Neutrophil (primary cell): ENCODE results near the gene UST.
"Not testable (repeated sequence)": the region's sequence is repeated elsewhere in the genome, so short reads cannot be mapped to it uniquely, and the experiment has no call there.

Experiments used
- H3K27ac ChIP-seq: fragments of 200-600 bp; sonication (generic); 2 replicates; pipeline ENCODE4 v1.5.1; 2016; ENCODE audit warnings: mild to moderate bottlenecking, moderate library complexity
- H3K27me3 ChIP-seq: fragments of 200-600 bp; sonication (generic); 2 replicates; pipeline ENCODE4 v1.6.0; 2016; ENCODE audit warnings: mild to moderate bottlenecking
- H3K36me3 ChIP-seq: fragments of 200-600 bp; sonication (generic); 2 replicates; pipeline ENCODE4 v1.5.1; 2017
- H3K4me1 ChIP-seq, 2 experiments: fragments of 200-600 bp in 1 of 2; sonication (generic) in 1 of 2; 1 replicate in 1 of 2; 2 replicates in 1 of 2; pipeline versions ENCODE4 v1.5.1 to v1.6.1; 2013 to 2016; ENCODE audit warnings: low read depth in 1 of 2, low read length in 1 of 2, mild to moderate bottlenecking in 1 of 2, moderate library complexity in 1 of 2; ENCODE audit not compliant: control insufficient read depth in 1 of 2, insufficient read depth in 1 of 2
- H3K4me3 ChIP-seq, 2 experiments: fragments of 200-600 bp in 1 of 2; sonication (generic) in 1 of 2; 1 replicate in 1 of 2; 2 replicates in 1 of 2; pipeline ENCODE4 v1.5.1; 2013 to 2016; ENCODE audit warnings: low read depth in 1 of 2, low read length in 1 of 2, mild to moderate bottlenecking in 1 of 2, moderate library complexity in 1 of 2
- H3K9me3 ChIP-seq: fragments of 200-600 bp; sonication (generic); 2 replicates; pipeline ENCODE4 v1.5.1; 2016
- CTCF ChIP-seq: fragments of 200-600 bp; sonication (generic); IDR thresholded peaks from 2 replicates; pipeline ENCODE4 v1.5.1; 2016; ENCODE audit warnings: antibody characterized with exemption

UST gene

GRCh38 chr6:149094934-149095351 lies 348.1 kb downstream of the UST start:
- Histone ChIP-seq H3K4me1 (no peaks in the 10 kb centered on the region), H3K36me3 (no peaks in the 10 kb centered on the region), H3K27me3 (no peaks in the 10 kb centered on the region), H3K27ac (no peak overlapping the region), H3K4me3 (no peak overlapping the region), H3K9me3 (no peaks in the 10 kb centered on the region)
- no peak for TF ChIP-seq CTCF

DNA sequence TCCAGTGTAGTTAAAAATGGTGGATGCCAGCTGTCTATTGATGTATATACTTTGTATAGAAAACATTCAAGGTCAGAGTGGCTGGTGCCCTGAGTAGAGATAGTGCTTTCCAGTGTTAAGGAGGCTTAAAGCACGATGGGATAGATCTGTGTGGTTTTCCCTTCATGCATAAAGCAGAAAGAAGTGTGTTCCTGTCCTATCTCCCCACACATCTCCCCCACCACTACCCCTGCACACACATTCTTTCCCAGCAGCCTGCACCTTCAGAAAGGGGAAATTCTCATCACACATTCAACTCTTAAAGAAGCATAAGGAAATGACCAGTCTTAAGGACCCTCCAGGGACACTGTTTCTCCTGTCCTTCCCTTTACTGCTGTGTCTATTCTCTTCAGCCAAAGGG lies 349.0 kb downstream of the UST start:
- Histone ChIP-seq H3K36me3 (no peaks in the 10 kb centered on the region), H3K4me1 (no peaks in the 10 kb centered on the region), H3K27me3 (no peaks in the 10 kb centered on the region), H3K9me3 (no peaks in the 10 kb centered on the region), H3K4me3 (no peak overlapping the region), H3K27ac (no peak overlapping the region)
- no peak for TF ChIP-seq CTCF

GRCh38 chr6:149097794-149098193 lies 351.0 kb downstream of the UST start:
- Histone ChIP-seq H3K36me3 (no peaks in the 10 kb centered on the region), H3K9me3 (no peaks in the 10 kb centered on the region), H3K4me1 (no peaks in the 10 kb centered on the region), H3K27ac (no peak overlapping the region), H3K4me3 (no peak overlapping the region), H3K27me3 (no peaks in the 10 kb centered on the region)
- TF ChIP-seq CTCF, result no peak

DNA sequence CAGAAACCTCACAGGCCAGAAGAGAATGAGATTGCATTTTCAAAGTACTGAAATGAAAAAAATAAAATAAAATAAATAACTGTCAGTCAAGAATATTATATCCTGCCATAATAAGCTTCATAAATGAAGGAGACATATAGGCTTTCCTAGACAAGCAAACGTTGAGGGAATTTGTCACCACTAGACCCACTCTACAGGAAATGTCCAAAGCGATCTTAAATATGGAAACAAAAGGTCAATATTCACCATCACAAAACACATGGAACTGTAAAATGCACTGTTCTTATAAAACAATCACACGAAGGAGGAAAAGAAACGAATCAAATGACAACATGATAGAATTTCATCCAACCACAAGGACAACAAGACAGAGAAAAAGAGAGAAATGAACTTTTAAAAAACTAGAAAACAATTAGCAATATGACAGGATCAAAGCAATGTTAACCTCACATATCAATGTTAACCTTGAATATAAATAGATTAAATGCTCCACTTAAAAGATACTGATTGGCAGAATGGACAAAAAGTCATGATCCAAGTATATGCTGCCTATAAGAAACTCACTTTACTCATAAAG lies 352.0 kb downstream of the UST start:
- Histone ChIP-seq H3K27me3 (no peaks in the 10 kb centered on the region), H3K4me1 (no peaks in the 10 kb centered on the region), H3K27ac (no peak overlapping the region), H3K36me3 (no peaks in the 10 kb centered on the region), H3K9me3 (no peaks in the 10 kb centered on the region), H3K4me3 (no peak overlapping the region)
- TF ChIP-seq CTCF, result no peak

GRCh38 chr6:149102324-149102723 lies 355.5 kb downstream of the UST start:
- Histone ChIP-seq H3K4me1 (no peaks in the 10 kb centered on the region), H3K36me3 (no peaks in the 10 kb centered on the region), H3K4me3 (no peak overlapping the region), H3K9me3 (no peaks in the 10 kb centered on the region), H3K27ac (no peak overlapping the region), H3K27me3 (no peaks in the 10 kb centered on the region)
- TF ChIP-seq CTCF, result no peak

DNA sequence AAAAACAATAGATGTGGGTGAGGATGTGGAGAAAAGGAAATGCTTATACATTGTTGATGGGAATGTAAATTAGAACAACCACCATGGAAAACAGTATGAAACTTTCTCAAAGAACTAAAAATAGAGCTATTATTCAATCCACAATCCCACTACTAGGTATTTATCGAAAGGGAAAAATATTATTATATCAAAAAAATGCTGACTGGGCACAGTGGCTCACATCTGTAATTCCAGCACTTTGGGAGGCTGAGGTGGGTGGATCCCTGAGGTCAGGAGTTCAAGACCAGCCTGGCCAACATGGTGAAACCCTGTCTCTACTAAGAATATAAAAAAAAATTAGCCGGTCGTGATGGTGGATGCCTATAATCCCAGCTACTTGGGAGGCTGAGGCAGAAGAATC lies 357.1 kb downstream of the UST start:
- not testable (repeated sequence) for H3K9me3 ChIP-seq, H3K36me3 ChIP-seq, H3K27ac ChIP-seq, H3K4me3 ChIP-seq, H3K4me1 ChIP-seq, H3K27me3 ChIP-seq
